GM12865 (cell line): ENCODE results near the gene CSTA.

ENCODE experiments used
- DNase-seq: peaks from one replicate; pipeline ENCODE4 v3.0.0; 2010; ENCODE audit warnings: low read depth
- H3K4me3 ChIP-seq: 2 replicates; pipeline ENCODE4 v1.5.1; 2011; ENCODE audit warnings: mild to moderate bottlenecking, low read depth, low read length, control low read depth
- CTCF ChIP-seq: IDR thresholded peaks from 2 replicates; pipeline ENCODE4 v1.5.1; 2011; ENCODE audit warnings: low read length, control low read depth, low read depth, inconsistent platforms; ENCODE audit not compliant: insufficient read depth; ENCODE audit errors: missing control alignments

CSTA gene

GRCh38 chr3:122366379-122366749 lies 41.3 kb downstream of the CSTA start:
- no peak overlapping the region for H3K4me3 ChIP-seq
- no peak for DNase-seq

GRCh38 chr3:122374034-122374433 lies 49.0 kb downstream of the CSTA start:
- no peak overlapping the region for H3K4me3 ChIP-seq
- no peak for DNase-seq
- no peak for TF ChIP-seq CTCF

More at GRCh38 chr3:122366379-122366749, 41.3 kb downstream of the CSTA start:
- TF ChIP-seq CTCF = no peak

DNA sequence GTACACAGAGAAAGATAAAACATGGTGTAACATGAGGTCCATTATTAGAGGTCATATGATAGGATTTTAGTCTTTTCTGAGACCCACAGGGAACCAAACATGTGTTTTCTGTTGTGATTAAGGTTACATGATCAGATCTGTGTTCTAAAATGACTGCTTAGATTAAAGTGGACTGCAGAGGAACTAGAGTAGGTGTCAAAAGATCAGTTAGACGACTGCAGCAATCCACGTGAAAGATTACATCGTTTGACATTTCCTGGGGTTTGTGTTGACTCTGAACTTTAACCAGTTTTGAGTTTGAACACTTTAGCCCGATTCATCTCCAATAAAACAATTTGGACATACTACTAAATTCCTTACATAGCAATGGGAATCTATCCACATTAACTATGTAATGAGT lies 52.9 kb downstream of the CSTA start:
- DNase-seq = no peak

GRCh38 chr3:122382888-122383666 lies 58.0 kb downstream of the CSTA start, which contains the start of gene MIX23:
TSS of gene MIX23 (minus strand) at chr3:122383231. CDS start at chr3:122383224, 7 bp downstream.
- DNase-seq = peak; percentile 90
- no peak for TF ChIP-seq CTCF

More for the DNA sequence above, 52.9 kb downstream of the CSTA start:
- TF ChIP-seq CTCF = no peak
- no peak overlapping the region for H3K4me3 ChIP-seq

DNA sequence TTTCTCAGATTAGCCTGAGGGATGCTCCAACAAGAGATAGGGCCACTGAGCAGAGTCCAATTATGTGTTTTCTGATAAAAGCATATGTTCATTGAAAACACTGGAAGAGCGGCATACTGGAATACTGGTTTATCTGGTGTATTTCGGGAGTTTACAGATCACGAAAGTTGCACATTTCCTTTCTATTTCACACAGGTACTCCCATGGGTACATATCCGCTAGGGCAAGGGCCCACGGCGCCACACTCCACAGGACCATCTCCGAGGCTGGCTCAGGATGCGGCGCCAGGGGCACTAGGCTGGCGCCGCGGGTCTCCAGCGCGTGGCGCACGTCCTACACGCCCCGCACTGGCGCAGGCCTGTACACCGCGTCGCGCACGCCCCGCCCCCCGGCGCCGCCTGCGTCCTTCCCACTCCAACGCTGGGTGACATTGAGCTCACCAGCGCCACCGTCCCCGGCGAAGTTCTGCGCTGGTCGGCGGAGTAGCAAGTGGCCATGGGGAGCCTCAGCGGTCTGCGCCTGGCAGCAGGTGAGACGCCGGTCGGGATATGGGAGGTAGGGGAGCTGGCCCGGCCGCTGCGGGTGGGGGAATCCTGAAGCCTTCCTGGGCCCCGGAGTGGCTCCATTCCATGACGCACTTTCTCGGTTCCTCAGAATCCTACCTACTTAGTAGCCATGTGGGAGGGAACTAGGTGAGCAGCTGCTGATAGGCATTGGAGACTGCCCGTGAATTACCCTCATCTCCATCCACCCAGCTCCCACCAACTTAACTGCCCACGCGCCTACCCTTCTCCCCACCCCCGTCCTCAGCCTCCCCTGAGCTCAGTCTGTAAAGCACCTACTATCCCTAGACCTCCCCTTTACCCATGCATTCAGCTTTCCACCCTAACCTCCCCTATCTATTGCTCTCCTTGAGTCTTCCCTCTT lies 59.0 kb downstream of the CSTA start, which contains the start of gene FAM162A:
TSS of gene FAM162A (plus strand) at position 412 of the 927 bp plus-strand sequence. CDS start at position 496, 84 bp downstream.
- DNase-seq = peak; percentile 97
- peak within 1 kb of the TSS; percentile 94 for H3K4me3 ChIP-seq
- peak; percentile 63 for TF ChIP-seq CTCF

More at GRCh38 chr3:122382888-122383666, 58.0 kb downstream of the CSTA start, which contains the start of gene MIX23:
- peak within 1 kb of the TSS; percentile 94 for H3K4me3 ChIP-seq

- H3K4me3 ChIP-seq = no peak overlapping the region
- DNase-seq = no peak
- no peak for TF ChIP-seq CTCF
Measured at GRCh38 chr3:122387709-122388108, 62.7 kb downstream of the CSTA start.
